Thoracic aorta (tissue), 2 donors: ENCODE results near the gene SSC5D. TPM values are rescaled to one million over a fixed set of nuclear protein-coding genes. Genes with fewer than 3 reads are reported as not detected.

Experiments
- ATAC-seq: fragments of 150-250 bp; one replicate; pipeline ENCODE4 v1.8.0; 2017; ENCODE audit warnings: low read depth; ENCODE audit not compliant: insufficient number of reproducible peaks, low FRiP score
- DNase-seq: peaks from one replicate; pipeline ENCODE4 v3.0.0-alpha.2; 2020; ENCODE audit warnings: low spot score
- H3K27ac ChIP-seq, 2 donors: fragments of 200-600 bp; sonication (generic); 1 replicate in 1 of 2; 2 replicates in 1 of 2; pipeline ENCODE4 v1.5.1; 2016; ENCODE audit warnings: mild to moderate bottlenecking in 2 of 2, moderate library complexity in 2 of 2
- H3K27me3 ChIP-seq: fragments of 200-600 bp; sonication (generic); replicated peaks from 2 replicates; pipeline ENCODE4 v1.6.0; 2016; ENCODE audit warnings: mild to moderate bottlenecking; ENCODE audit not compliant: insufficient read depth
- H3K36me3 ChIP-seq: fragments of 200-600 bp; sonication (generic); one replicate; pipeline ENCODE4 v1.5.1; 2016
- H3K4me1 ChIP-seq, 2 donors: fragments of 200-600 bp; sonication (generic); 1 replicate in 1 of 2; 2 replicates in 1 of 2; pipeline versions ENCODE4 v1.5.1 to v1.6.0; 2016; ENCODE audit warnings: low read depth in 2 of 2, mild to moderate bottlenecking in 1 of 2; ENCODE audit not compliant: control insufficient read depth in 1 of 2
- H3K4me3 ChIP-seq: fragments of 200-600 bp; sonication (generic); 2 replicates; pipeline ENCODE4 v1.5.1; 2016; ENCODE audit warnings: mild to moderate bottlenecking
- H3K9me3 ChIP-seq: fragments of 200-600 bp; sonication (generic); 2 replicates; pipeline ENCODE4 v1.5.1; 2016
- total RNA-seq, 2 donors: library from RNA; depleted of rRNA; stranded (reverse); fragments of >200 nt; gene quantifications; one replicate each; pipeline versions ENCODE4 v1.1.0 to v1.2.3, GENCODE V29; 2016
- TF ChIP-seq, protein P1 (sequence below): fragments of 200-600 bp; sonication (generic); IDR thresholded peaks from one replicate; pipeline ENCODE4 v1.5.1; 2019; ENCODE audit warnings: antibody characterized with exemption

Gene SSC5D
- total RNA-seq, 2 donors from 2014 or later, result 4.3 to 58.3 TPM

DNA sequence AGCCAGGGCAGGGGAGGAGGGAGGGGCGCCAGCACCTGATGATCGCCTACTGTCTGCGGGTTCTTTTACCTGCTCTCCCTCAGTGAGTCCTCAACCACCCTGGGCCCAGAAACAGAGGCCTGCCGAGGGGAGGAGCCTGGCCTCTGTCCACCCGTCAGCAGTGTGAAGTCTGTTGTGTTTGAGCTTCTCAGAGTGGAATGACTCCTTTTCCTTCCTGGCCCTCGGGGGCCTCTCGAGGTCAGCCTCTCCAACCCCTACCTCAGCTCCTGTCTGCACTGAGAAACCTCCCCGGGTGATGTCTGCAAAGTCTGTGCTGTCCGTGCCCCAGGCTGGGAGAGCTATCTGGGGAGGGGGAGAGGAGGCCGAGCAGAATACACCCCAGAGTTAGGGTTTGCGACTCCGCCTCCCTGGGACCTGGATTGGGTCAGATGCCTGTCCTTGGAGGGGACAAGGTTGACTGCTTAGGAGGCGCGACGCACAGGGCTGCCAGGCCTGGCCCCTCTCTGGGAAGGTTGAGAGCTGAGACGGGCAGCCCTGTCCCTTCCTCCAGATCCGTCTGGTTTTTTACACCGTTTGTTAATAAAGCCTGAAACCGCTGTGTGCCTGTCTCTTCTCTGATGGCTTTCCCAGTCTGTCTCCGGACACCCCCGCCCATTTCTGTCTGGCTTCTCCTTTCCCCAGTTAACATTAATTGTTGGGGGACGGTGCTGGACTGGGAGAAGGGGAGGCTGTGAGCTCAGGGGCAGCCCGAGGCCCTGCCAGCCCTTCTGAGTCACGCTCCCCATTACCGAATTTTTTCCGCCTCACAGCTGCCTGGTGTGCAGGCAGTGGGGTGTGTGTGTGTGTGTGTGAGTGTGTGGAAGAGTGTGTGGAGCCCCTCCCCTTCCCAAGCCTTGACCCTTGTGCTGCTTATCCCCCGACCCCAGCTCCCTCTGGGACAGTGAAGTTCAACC is 989 bp upstream of the SSC5D start:
- Histone ChIP-seq H3K36me3 (peaks cover 10% of the 10 kb centered on the region), H3K27me3 (no peaks in the 10 kb centered on the region), H3K27ac (peak overlapping the region; percentile 24 to 90), H3K9me3 (no peaks in the 10 kb centered on the region), H3K4me1 (peaks cover 31 to 42% of the 10 kb centered on the region in 2 donors), H3K4me3 (peak overlapping the region; percentile 42)
- TF ChIP-seq, protein P1, sequence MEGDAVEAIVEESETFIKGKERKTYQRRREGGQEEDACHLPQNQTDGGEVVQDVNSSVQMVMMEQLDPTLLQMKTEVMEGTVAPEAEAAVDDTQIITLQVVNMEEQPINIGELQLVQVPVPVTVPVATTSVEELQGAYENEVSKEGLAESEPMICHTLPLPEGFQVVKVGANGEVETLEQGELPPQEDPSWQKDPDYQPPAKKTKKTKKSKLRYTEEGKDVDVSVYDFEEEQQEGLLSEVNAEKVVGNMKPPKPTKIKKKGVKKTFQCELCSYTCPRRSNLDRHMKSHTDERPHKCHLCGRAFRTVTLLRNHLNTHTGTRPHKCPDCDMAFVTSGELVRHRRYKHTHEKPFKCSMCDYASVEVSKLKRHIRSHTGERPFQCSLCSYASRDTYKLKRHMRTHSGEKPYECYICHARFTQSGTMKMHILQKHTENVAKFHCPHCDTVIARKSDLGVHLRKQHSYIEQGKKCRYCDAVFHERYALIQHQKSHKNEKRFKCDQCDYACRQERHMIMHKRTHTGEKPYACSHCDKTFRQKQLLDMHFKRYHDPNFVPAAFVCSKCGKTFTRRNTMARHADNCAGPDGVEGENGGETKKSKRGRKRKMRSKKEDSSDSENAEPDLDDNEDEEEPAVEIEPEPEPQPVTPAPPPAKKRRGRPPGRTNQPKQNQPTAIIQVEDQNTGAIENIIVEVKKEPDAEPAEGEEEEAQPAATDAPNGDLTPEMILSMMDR, result no peak
- ATAC-seq (peak; percentile 83), DNase-seq (no peak)

DNA sequence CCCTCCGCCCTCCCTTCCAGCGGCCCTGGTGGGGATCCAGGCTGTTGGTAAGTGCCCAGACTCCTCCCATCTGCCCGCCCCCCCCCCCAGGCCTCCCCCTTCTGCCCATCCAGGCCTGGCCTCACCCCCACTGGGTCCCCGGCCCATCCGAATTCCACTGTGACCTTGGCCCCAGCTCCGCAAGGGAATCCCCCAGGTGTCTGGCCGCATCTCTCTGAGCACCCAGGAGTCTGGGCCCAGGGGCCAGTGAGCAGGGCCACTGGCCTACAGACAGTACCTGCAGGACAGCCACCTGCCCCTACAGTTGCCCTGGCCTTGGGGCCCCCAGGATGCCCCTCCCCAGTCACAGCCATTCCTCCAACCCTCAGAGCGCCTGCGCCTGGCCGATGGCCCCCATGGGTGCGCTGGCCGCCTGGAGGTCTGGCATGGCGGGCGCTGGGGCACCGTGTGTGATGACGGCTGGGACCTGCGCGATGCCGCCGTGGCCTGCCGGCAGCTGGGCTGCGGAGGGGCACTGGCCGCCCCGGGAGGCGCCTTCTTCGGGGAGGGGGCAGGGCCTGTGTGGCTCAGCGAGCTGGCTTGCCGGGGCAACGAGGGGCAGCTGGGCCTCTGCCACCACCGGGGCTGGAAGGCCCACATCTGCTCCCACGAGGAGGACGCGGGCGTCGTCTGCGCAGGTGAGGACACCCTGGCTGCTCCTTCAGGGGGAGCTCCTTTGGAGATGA is 912 bp downstream of the SSC5D start:
- H3K36me3 ChIP-seq, result no peaks in the 10 kb centered on the region
- H3K27me3 ChIP-seq, result no peaks in the 10 kb centered on the region
- peaks cover 29 to 39% of the 10 kb centered on the region in 2 donors for H3K4me1 ChIP-seq
- no peak for ATAC-seq
- DNase-seq, result no peak
- peak overlapping the region in 1 of 2 donors; percentile 65 for H3K27ac ChIP-seq
- peak overlapping the region; percentile 63 for H3K4me3 ChIP-seq
- no peaks in the 10 kb centered on the region for H3K9me3 ChIP-seq
- TF ChIP-seq, protein P1, result no peak

DNA sequence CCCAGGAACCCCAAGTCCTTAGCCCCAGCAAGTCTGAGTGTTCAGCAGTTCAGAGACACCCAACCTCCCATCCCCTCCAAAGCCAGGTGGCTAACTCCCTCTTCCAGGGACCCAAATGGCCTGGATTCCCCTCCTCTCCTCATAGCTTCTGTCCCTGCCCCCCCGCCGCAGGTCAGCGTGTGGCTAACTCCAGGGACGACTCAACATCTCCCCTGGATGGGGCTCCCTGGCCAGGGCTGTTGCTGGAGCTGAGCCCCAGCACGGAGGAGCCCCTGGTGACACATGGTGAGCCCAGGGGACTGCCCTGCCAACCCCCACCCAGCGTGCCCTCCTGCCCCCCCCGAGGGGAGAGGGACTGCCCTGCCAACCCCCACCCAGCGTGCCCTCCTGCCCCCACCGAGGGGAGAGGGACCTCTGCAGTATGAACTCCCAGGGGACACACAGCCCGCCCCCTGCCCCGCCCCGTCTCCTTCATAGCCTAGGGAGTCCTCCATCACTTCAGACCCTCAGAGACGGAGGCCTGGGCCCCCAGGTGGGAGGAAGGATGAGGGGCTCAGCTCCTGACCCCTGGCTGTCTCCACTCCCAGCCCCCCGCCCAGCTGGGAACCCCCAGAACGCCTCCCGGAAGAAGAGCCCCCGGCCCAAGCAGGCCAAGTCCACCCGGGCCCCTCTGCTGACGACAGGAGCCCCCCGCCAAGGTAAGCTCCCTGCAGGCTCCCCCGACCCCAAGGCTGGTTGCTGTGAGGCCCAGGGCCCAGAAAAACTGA is 1.7 kb downstream of the SSC5D start:
- H3K4me1 ChIP-seq, result peaks cover 23 to 32% of the 10 kb centered on the region in 2 donors

DNA sequence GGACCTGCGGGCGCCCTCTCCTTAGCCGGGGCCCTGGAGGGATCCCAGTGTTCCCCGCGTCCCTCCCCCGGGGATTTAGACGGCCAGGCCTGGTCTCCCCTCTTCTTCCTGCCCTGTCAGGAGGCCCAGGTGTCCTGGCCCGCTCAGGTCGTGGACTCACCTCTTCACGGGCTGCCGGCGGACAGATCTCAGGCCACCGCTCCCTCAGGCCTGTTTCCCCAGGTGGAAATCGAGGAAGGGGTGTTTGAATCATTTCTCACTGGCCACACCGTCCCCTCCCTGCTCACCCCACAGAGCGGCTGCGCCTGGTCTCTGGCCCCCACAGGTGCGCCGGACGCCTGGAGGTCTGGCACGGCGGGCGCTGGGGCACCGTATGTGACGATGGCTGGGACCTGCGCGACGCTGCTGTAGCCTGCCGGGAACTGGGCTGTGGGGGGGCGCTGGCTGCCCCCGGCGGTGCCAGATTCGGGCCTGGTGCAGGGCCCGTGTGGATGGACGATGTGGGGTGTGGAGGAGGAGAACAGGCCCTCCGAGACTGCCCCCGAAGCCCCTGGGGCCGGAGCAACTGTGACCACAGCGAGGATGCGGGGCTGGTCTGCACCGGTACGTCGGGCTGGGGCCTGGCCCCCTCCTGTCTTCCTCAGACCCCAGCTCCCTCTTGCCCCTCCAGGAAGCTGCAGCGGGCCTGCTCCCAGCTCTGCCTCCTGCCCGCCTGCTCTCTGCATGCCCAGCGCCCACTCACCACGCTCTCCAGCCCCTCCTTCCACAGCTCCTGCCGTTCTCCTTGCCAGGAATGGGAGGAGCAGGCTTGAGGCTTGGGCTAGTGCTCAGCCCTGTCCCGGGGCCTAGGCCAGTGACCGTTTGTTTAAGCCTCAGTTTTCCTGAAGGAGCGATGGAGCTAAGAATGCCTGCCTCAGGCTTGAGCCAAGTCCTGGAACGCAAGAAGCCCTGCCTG is 2.5 kb downstream of the SSC5D start:
- no peaks in the 10 kb centered on the region for H3K36me3 ChIP-seq
- no peak for DNase-seq
- TF ChIP-seq, protein P1, result no peak
- no peaks in the 10 kb centered on the region for H3K27me3 ChIP-seq
- ATAC-seq, result no peak
- no peak overlapping the region for H3K4me3 ChIP-seq
- no peaks in the 10 kb centered on the region for H3K9me3 ChIP-seq
- H3K27ac ChIP-seq, result no peak overlapping the region
- H3K4me1 ChIP-seq, result peaks cover 16 to 25% of the 10 kb centered on the region in 2 donors

More for the DNA sequence above, 1.7 kb downstream of the SSC5D start:
- no peak for ATAC-seq
- Histone ChIP-seq H3K9me3 (no peaks in the 10 kb centered on the region), H3K36me3 (no peaks in the 10 kb centered on the region), H3K27ac (peak overlapping the region in 1 of 2 donors; percentile 65), H3K27me3 (no peaks in the 10 kb centered on the region), H3K4me3 (peak overlapping the region; percentile 63)
- TF ChIP-seq, protein P1, result no peak
- DNase-seq, result no peak
